ENCODE data around the gene A1BG. TPM values are rescaled to one million over a fixed set of nuclear protein-coding genes. Genes with fewer than 3 reads are reported as not detected.
A peak's percentile ranks its signal among the peaks of the same experiment; 100 is the strongest.

The A1BG gene
- total RNA-seq, 1 donor from 2014 or later: 7.5 TPM

DNA sequence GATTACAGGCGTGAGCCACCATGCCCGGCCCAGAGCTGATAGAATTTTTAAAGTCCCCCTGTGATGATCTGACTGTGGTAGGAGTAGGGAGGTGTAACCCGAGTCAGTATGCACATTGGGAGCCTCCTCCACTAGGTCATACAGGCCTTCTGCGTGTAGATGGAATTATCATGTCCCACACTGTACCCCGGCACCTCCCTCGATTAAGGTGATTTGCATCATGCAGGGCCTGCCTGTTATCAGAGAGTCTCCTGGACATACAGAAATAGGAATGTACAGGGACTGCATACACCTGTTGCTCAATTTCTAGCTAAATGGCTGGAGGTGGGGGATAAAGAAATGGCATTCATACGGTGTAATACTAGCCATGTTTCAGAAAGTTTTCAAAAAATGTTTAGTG is 49.0 kb downstream of the A1BG start:
- no peak overlapping the region for H3K27ac ChIP-seq
- H3K4me3 ChIP-seq: peak overlapping the region; percentile 93
- H3K79me2 ChIP-seq (ENCODE audit: low read depth): peaks cover 44% of the 10 kb centered on the region
- TF ChIP-seq, protein P1, sequence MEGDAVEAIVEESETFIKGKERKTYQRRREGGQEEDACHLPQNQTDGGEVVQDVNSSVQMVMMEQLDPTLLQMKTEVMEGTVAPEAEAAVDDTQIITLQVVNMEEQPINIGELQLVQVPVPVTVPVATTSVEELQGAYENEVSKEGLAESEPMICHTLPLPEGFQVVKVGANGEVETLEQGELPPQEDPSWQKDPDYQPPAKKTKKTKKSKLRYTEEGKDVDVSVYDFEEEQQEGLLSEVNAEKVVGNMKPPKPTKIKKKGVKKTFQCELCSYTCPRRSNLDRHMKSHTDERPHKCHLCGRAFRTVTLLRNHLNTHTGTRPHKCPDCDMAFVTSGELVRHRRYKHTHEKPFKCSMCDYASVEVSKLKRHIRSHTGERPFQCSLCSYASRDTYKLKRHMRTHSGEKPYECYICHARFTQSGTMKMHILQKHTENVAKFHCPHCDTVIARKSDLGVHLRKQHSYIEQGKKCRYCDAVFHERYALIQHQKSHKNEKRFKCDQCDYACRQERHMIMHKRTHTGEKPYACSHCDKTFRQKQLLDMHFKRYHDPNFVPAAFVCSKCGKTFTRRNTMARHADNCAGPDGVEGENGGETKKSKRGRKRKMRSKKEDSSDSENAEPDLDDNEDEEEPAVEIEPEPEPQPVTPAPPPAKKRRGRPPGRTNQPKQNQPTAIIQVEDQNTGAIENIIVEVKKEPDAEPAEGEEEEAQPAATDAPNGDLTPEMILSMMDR (IDR thresholded peaks at IDR 0.05): no peak
- TF ChIP-seq EZH2 (IDR thresholded peaks at IDR 0.05) (no peak), EZH2phosphoT487 (IDR thresholded peaks at IDR 0.05) (no peak)
- no peaks in the 10 kb centered on the region for H3K9me3 ChIP-seq (ENCODE audit: low read depth)
- peaks cover 31% of the 10 kb centered on the region for H3F3A ChIP-seq (ENCODE audit: low read depth)
- peaks cover 18% of the 10 kb centered on the region for H3K4me1 Mint-ChIP-seq
- no peaks in the 10 kb centered on the region for H3K27me3 ChIP-seq
- no peak for DNase-seq (ENCODE audit: low spot score)
- peaks cover 33% of the 10 kb centered on the region for H3K9me3 Mint-ChIP-seq
- H4K20me1 ChIP-seq (ENCODE audit: low read depth): peaks cover 39% of the 10 kb centered on the region
- peaks cover 3% of the 10 kb centered on the region for H3K36me3 ChIP-seq
- peaks cover 8% of the 10 kb centered on the region for H3K4me1 ChIP-seq
- H3K4me3 Mint-ChIP-seq: peak overlapping the region; percentile 98
- no peak overlapping the region for H3K9ac ChIP-seq
- H3K4me2 ChIP-seq: peak overlapping the region; percentile 80
- H2AFZ ChIP-seq (replicated peaks): no peak overlapping the region
- peaks cover 69% of the 10 kb centered on the region for H3K36me3 Mint-ChIP-seq
- H3K27me3 Mint-ChIP-seq (ENCODE audit: insufficient read depth, low read depth): peaks cover 5% of the 10 kb centered on the region
- H3K27ac Mint-ChIP-seq: no peak overlapping the region

DNA sequence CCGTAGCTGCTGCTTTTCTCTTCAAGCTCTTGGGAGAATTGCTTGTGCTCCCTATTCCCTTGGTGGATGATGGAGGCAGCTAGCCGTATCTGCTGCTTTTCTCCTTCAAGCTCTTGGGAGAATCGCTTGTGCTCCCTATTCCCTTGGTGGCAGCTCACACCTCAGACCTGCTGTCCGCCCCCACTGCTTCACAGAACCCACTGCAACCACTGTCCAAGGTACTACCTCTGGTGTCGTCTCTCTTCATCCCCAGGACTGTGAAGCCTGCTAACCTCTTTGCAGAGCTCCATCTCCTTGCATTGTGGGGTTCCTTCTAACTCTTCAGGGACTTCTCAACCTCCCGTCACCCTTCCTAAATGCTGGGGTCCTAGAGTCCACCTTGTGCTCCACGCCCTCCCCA is 52.7 kb downstream of the A1BG start:
- Mint-ChIP-seq H3K9me3 (peaks cover 57% of the 10 kb centered on the region), H3K27me3 (ENCODE audit: insufficient read depth, low read depth) (peaks cover 8% of the 10 kb centered on the region), H3K27ac (no peak overlapping the region), H3K4me1 (peaks cover 10% of the 10 kb centered on the region), H3K36me3 (peaks cover 70% of the 10 kb centered on the region), H3K4me3 (no peak overlapping the region)
- no peak for DNase-seq (ENCODE audit: low spot score)
- H4K20me1 ChIP-seq (ENCODE audit: low read depth): peaks cover 39% of the 10 kb centered on the region
- H3K4me2 ChIP-seq: no peak overlapping the region
- peaks cover 4% of the 10 kb centered on the region for H3K4me1 ChIP-seq
- no peak overlapping the region for H3K4me3 ChIP-seq
- no peak overlapping the region for H3K9ac ChIP-seq
- no peaks in the 10 kb centered on the region for H3K27me3 ChIP-seq
- no peaks in the 10 kb centered on the region for H3K9me3 ChIP-seq (ENCODE audit: low read depth)
- H3K27ac ChIP-seq: no peak overlapping the region
- peaks cover 9% of the 10 kb centered on the region for H3K36me3 ChIP-seq
- H3K79me2 ChIP-seq (ENCODE audit: low read depth): peaks cover 55% of the 10 kb centered on the region
- TF ChIP-seq EZH2phosphoT487 (IDR thresholded peaks at IDR 0.05): no peak
- TF ChIP-seq, protein P1 (IDR thresholded peaks at IDR 0.05): no peak
- TF ChIP-seq EZH2 (IDR thresholded peaks at IDR 0.05): no peak
- H2AFZ ChIP-seq (replicated peaks): no peak overlapping the region
- peaks cover 31% of the 10 kb centered on the region for H3F3A ChIP-seq (ENCODE audit: low read depth)

- Histone ChIP-seq H3K27me3 (no peaks in the 10 kb centered on the region), H3K4me1 (no peaks in the 10 kb centered on the region), H3K9ac (no peak overlapping the region), H3F3A (ENCODE audit: low read depth) (no peaks in the 10 kb centered on the region), H3K79me2 (ENCODE audit: low read depth) (peaks cover 87% of the 10 kb centered on the region), H4K20me1 (ENCODE audit: low read depth) (peaks cover 14% of the 10 kb centered on the region), H3K36me3 (peaks cover 12% of the 10 kb centered on the region), H3K9me3 (ENCODE audit: low read depth) (no peaks in the 10 kb centered on the region), H2AFZ (replicated peaks) (no peak overlapping the region), H3K4me3 (no peak overlapping the region), H3K27ac (no peak overlapping the region), H3K4me2 (no peak overlapping the region)
- Mint-ChIP-seq H3K9me3 (peaks cover 89% of the 10 kb centered on the region), H3K4me3 (no peak overlapping the region), H3K4me1 (no peaks in the 10 kb centered on the region), H3K36me3 (peaks cover 91% of the 10 kb centered on the region), H3K27me3 (ENCODE audit: insufficient read depth, low read depth) (peaks cover 16% of the 10 kb centered on the region), H3K27ac (no peak overlapping the region)
- no peak for DNase-seq (ENCODE audit: low spot score)
- TF ChIP-seq, protein P1 (IDR thresholded peaks at IDR 0.05): no peak
- TF ChIP-seq EZH2 (IDR thresholded peaks at IDR 0.05) (no peak), EZH2phosphoT487 (IDR thresholded peaks at IDR 0.05) (no peak)
Observed at GRCh38 chr19:58296104-58296503, 57.2 kb downstream of the A1BG start.

Small RNAs within 50 kb of the gene (microRNA-seq; reads per million reads assigned to microRNA genes)
- gene MIR4754 (not detected), gene MIR6806 (not detected)

Small RNAs within 50 kb of the gene (small RNA-seq; reads per million reads assigned to genes)
- gene MIR4754 (not detected), gene MIR6806 (not detected), gene RNA5SP473 (not detected)

Other genes with a start within 250 kb of the A1BG start
- 28.4 and 36.2 TPM in 2 replicates for gene ZNF329, start 202.7 kb downstream of the A1BG start, total RNA-seq (ENCODE audit: low replicate concordance)
- gene ZNF274, start 170.4 kb downstream of the A1BG start, total RNA-seq (ENCODE audit: low replicate concordance): 39.3 and 43.0 TPM in 2 replicates
- gene ZNF544, start 124.6 kb downstream of the A1BG start, total RNA-seq (ENCODE audit: low replicate concordance): 86.0 and 104 TPM in 2 replicates
- gene ZNF8, start 74.5 kb downstream of the A1BG start, total RNA-seq (ENCODE audit: low replicate concordance): 18.6 and 24.0 TPM in 2 replicates
- 49.8 and 49.9 TPM in 2 replicates for gene ERVK3-1, start 48.1 kb downstream of the A1BG start, total RNA-seq (ENCODE audit: low replicate concordance)
- 1.5 and 2.4 TPM in 2 replicates for gene ZSCAN22, start 26.5 kb downstream of the A1BG start, total RNA-seq (ENCODE audit: low replicate concordance)
- 3.7 and 8.0 TPM in 2 replicates for gene ZNF497, start 9.3 kb upstream of the A1BG start, total RNA-seq (ENCODE audit: low replicate concordance)
- 1.4 and 8.5 TPM in 2 replicates for gene ZNF837, start 27.5 kb upstream of the A1BG start, total RNA-seq (ENCODE audit: low replicate concordance)
- 1,938 and 2,407 TPM in 2 replicates for gene RPS5, start 33.8 kb upstream of the A1BG start, total RNA-seq (ENCODE audit: low replicate concordance)
- 0.62 TPM in 1 of 2 replicates, not detected in the other for gene RNF225, start 42.2 kb upstream of the A1BG start, total RNA-seq (ENCODE audit: low replicate concordance)
- 6.9 and 9.3 TPM in 2 replicates for gene ZNF584, start 55.2 kb upstream of the A1BG start, total RNA-seq (ENCODE audit: low replicate concordance)
- gene ZNF132, start 86.7 kb upstream of the A1BG start, total RNA-seq (ENCODE audit: low replicate concordance): 1.0 and 1.4 TPM in 2 replicates
- 3.2 TPM in 2 replicates for gene ZNF324B, start 98.1 kb upstream of the A1BG start, total RNA-seq (ENCODE audit: low replicate concordance)
- 4.2 and 14.8 TPM in 2 replicates for gene ZNF324, start 113.6 kb upstream of the A1BG start, total RNA-seq (ENCODE audit: low replicate concordance)
- 4.4 and 13.2 TPM in 2 replicates for gene ZNF446, start 122.9 kb upstream of the A1BG start, total RNA-seq (ENCODE audit: low replicate concordance)
- 11.2 and 17.1 TPM in 2 replicates for gene SLC27A5, start 158.5 kb upstream of the A1BG start, total RNA-seq (ENCODE audit: low replicate concordance)
- 2.2 and 12.8 TPM in 2 replicates for gene ZBTB45, start 166.3 kb upstream of the A1BG start, total RNA-seq (ENCODE audit: low replicate concordance)
- 390 and 678 TPM in 2 replicates for gene TRIM28, start 190.6 kb upstream of the A1BG start, total RNA-seq (ENCODE audit: low replicate concordance)
- gene CHMP2A, start 201.6 kb upstream of the A1BG start, total RNA-seq (ENCODE audit: low replicate concordance): 141 and 148 TPM in 2 replicates
- 59.3 and 73.3 TPM in 2 replicates for gene UBE2M, start 205.1 kb upstream of the A1BG start, total RNA-seq (ENCODE audit: low replicate concordance)
- gene MZF1, start 219.8 kb upstream of the A1BG start, total RNA-seq (ENCODE audit: low replicate concordance): 8.4 and 32.3 TPM in 2 replicates

Measured in neural progenitor cell (in vitro differentiated cells).